ENCODE results near the gene ATF6B.
"Not testable (repeated sequence)": the region's sequence is repeated elsewhere in the genome, so short reads cannot be mapped to it uniquely, and the experiment has no call there.

ATF6B gene

DNA sequence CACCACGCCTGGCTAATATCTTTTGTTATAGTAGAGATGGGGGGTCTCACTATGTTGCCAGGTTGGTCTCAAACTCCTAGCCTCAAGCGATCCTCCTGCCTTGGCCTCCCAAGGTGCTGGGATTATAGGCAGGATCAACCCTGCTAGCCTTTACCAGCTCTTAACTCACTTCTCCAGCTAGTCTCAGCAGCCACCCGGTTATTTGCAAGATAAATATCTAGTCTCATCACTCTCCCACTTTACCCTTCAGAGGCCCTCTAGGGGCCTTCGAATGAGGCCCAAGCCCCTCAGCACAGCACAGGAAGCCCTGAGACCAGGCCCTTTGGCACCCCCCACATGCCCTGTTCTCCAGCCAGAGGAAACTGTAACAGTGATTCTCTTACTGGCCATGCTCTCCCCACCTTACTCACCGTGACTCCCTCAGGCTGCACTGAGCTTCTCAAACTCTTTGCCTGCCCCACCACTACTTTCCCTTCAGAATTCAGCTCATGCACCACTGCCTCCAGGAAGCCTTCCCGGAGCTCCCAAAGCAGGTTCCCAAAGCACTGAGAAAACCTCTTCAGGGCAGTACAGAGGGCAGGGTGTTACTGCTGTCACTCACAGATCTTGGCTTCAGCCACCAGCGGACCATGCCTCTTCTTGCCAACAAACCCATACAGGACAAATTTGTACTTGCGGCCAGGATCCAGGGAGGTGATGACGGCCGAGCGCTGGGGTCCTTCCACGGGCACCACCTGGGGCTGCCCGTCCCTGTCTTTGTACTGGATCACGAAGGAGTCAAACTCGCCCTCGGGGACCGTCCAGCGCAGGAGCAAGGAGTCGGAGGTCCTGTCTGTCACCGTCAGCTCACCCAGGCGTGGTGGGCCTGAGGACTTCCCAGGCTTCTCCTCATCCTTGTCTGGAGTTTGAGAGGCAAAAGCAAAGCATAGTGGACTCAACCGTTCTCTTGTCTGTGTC lies 44.0 kb downstream of the ATF6B start:
- no peak for DNase-seq (ENCODE audit: low spot score)
- FAIRE-seq: no peak

DNA sequence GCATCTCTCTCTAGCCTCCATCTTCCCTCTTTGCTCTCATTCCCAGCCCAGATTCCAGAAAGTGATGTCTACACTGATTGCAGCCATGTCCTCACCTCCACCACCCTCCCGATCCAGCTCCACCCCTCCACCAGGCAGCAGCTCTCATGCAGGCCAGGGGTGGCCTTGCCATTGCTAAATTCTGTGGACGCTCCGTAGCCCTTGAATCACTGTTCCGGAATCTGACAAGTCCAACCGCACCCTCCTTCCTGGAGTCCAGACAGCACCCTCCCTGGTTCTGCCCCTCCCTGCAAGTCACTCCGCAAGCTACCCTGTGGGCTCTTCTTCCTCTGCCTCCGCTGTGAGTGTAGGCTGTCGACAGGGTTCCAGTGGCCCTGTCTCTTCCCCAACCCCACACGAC lies 45.1 kb downstream of the ATF6B start:
- FAIRE-seq (no peak), DNase-seq (ENCODE audit: low spot score) (peak; percentile 63)

DNA sequence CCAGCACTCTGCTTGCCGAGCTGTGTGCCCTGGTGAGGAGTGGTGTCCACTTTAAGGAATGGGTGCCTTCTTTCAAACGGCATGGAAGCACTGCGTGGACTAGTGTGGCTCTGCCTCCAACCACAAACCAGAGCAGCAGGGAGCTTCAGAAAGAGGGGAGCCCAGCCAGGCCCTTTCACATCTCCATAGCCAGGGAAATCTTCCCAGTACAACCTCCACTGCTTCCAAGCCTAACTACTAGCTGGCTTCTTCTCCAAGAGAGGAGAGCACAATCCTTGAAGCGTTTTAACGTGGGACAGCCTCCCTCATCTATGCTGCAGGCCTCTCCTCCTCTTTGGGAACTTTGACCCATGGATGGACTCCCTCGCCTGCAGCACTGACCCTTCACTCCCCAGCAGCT lies 45.6 kb downstream of the ATF6B start:
- DNase-seq (ENCODE audit: low spot score) (no peak), FAIRE-seq (no peak)

DNA sequence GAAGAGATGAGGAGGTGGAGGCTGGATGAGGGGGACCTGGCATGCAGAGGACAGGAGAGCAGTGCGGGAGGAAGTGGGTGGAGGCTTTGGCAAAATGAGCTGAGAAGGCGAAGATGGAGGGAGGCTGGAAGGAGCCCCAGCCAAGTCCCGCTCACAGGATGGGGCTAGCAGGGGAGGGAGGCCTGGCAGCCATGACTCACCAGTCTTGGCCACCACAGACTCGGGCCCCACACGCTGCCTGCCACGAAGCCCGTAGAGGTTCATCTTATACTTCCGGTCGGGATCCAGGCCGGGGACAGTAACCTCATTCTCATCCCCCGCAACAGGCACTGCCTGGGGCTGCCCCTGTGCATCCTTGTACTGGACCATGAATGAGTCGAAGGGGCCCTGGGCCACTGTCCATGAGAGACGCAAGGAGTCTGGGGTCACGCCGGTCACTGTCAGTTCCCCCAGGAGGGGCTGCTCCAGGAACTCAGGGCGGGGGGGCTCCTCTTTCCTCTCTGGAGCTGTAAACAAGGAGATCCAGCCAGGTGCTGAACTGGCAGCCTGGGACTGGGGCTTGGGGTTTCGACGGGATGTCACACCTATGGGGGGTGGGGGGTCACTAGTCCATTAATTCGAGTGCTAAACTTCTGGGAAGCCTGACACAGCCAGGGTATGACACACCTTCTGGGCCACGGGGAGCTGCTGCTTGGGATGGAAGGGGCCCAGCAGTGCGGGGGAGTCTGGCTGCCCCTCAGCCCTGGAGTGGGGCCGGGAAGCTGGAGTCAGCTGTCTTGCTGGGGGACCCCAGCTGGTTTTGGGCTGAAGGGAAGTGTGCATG lies 46.7 kb downstream of the ATF6B start:
- DNase-seq (ENCODE audit: low spot score): peak; percentile 96
- FAIRE-seq: no peak

DNA sequence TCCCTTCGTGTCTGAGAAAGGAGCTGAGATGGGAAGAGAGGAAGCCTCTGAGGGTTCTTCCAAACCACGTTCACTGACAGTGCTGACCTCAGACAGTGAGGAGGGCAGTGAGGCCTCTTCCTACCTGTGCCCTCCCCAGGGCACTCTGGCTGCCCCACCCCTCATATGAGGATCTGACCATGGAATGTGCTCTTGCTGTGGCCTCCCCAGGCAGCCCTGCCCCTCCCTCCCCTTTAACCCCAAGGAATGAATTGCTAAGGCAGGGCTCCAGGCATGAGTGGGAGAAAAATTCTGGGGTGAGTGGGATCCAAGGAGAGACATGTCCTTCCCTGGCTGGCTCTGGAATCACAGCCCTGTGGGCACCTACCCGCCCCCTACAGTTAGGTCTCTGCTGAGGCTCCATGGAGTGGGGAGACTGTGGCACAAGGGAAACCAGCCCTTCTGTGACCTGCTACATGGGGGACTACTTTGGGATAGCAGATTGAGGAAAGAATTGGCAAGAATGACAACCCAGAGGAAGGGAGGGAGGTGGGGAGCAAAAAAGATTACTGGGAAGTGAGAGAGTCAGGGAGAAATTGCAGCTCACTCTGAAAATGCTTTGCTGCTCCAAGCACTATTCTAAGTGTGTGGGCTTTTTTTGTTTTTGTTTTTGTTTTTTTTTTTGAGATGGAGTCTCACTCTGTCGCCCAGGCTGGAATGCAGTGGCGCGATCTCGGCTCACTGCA lies 48.3 kb downstream of the ATF6B start:
- no peak for FAIRE-seq
- DNase-seq (ENCODE audit: low spot score): no peak

DNA sequence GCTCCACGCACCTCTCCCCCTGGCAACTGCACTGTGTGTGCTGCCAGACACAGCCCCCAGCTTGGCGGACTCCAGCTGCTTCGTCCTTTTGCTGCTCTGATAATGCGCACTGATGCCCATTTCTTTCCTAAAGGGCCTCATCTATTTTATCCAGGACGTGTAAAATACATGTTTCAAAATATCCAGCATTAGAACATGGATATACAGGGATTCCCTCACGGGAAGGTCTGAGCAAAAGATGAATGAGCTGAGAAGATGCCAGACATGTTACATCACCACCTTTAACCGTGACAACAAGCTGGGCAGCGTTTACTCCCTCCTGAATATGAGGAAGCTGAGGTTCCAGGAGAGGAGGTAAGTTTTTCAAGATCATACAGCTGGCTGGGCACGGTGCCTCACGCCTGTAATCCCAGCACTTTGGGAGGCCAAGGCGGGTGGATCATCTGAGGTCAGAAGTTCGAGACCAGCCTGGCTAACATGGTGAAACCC lies 51.7 kb downstream of the ATF6B start:
- peak; percentile 69 for DNase-seq (ENCODE audit: low spot score)
- no peak for FAIRE-seq

DNA sequence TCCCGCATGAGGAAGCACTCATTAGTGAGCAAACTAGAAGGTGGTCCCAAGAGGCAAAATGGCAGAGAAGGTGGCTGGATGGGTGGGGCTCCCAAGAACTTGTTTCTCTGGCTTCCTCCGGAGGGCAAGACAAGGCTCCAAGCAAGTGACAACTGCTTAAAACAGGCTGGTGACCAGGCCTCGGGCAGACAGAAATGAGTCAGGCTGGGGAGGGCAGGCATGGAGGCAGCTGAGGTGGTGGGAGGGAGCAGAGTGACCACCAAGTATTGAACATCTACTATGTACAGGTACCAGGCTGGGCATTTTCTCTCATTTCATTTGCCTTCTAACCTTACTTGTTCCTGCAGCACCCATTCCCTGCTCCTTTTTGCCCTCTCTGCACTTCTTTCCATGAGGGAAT lies 52.3 kb downstream of the ATF6B start:
- FAIRE-seq: no peak
- no peak for DNase-seq (ENCODE audit: low spot score)

DNA sequence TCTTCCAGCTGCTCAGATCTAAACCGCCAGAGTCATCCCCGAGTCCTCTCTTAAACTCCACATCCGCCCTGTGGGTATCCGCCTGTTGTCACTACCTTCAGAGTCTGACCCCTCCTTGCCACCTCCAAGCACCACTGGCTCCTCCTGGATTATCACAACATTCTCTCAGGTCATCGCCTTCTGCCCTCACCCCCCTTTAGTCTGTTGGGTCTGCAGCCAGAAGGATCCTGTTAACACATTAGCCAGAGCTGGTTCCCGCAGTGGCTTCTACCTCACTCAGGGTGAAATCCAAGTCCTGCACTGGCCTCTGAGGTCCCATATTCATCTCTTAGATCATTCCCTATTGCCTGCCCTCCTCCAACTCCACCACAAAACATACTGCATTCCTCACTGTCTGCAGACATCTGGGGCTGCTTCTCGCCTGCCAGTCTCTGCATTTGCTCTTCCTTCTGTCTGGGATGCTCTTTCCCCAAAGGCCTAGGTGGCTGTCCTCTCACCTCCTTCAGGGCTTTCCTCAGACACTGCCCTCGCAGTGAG lies 53.0 kb downstream of the ATF6B start:
- FAIRE-seq: no peak

DNA sequence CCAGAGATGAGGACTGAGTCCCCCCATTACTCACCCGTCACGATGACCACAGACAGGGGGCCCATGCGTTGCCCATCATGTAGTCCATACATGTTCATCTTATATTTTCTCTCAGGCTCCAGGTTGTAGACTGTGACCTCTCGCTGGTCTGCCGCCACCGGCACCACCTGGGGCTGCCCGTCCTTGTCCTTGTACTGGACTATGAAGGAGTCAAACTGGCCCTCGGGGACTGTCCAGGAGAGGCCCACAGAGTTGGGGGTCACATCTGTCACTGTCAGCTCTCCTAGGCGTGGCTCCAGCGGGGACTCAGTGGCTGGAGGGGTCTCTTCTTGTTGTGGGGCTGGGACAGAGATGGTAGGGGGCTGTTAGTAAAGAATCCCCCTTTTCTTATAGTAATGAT lies 54.4 kb downstream of the ATF6B start:
- DNase-seq (ENCODE audit: low spot score) (no peak), FAIRE-seq (no peak)

More for the DNA sequence above, 53.0 kb downstream of the ATF6B start:
- DNase-seq (ENCODE audit: low spot score): no peak

DNA sequence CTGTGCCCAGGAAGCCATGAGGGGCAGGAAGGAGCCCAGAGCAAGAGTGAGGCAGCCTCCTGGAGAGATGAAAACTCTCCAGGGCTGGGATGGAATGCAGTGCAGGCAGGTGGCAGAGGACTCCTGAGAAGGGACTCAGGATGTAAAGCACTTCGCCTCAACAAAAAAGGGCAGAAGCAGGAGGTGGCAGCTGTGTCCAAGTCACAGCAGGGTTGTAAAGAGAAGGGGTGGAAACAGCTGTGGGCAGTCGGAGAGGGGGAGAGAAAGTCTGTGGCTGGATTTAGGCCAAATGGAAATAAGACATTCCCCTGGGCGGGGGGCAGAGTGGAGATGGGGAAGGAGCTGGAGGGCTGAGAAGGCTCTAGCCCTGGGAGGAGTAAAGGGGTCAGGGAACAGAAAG lies 54.9 kb downstream of the ATF6B start:
- DNase-seq (ENCODE audit: low spot score) (no peak), FAIRE-seq (no peak)

DNA sequence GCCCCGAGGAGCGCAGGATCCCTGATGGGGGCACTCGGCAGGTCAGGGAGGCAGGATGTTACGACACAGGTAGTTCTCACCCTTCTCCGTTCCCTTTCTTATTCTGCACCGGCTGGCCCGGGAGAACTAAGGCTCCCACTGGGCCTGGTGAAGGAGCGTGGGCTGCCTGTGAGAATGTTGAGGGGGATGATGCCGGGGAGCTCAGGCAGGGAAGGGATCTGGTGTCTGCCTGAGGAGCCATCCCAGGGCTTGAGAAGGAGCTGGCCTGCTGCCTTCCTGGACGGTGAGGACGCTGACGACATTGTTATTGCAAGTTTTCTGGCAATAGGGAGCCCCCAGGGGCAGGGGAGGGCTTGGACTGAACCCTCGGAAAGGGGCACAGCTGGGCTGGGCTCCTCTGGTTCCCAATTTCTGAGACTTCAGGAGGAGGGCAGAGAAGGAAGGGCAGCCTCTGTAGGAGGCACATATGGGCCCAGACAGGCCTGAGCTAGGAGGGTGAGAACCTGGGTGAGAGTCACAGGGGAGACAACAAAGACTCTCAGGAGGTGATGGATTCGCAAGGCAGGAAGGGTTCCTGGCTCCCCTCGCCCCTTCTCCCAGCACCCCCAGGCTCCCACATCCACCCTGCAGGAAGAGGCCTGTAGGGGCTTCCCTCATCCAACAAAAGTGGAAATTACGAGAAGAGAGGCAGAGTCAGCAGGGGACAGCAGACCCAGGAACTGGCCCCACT lies 57.1 kb downstream of the ATF6B start:
- FAIRE-seq (no peak), DNase-seq (ENCODE audit: low spot score) (no peak)

DNA sequence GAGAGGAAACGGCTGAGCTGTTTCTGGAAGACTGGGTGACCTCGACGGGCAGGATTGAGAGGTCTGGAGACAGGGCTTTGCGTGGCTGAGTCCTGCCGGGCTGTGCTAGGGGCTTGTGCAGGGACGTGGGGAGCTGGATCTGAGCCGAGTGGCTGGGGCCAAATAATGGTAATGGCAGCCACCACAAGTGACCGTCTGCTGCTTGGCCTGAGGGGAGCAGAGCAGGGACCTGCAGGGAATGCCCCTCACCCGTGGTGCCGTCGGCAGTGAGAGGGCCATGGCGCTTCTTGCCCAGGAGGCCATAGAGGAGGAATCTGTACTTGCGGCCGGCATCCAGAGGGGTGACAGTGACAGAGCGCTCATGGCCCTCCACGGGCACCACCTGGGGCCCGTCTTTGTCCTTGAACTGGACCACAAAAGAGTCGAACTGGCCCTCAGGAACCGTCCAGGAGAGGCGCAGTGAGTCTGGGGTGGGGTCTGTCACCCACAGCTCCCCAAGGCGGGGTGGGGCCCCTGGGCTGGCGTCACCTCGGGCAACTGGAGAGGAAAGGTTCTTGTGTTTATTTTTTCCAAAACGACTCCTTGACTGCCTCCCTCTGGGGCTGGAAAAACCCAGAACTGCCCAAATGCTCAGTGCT lies 58.0 kb downstream of the ATF6B start:
- FAIRE-seq (no peak), DNase-seq (ENCODE audit: low spot score) (no peak)

DNA sequence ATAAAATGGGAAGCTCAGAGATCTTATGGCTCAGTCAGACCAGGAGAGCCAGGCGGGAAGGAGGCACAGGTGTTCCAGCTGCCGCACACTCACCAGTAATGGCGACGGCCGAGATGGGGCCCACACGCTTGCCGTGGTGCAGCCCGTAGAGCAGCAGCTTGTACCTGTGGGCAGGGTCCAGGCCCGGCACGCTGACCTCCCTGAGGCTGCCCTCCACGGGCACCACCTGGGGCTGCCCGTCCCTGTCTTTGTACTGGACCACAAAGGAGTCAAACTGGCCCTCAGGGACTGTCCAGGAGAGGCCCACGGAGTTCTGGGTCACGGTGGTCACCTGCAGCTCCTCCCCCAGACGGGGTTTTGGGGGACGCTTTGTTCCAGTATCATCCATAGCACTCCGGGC lies 58.6 kb downstream of the ATF6B start:
- no peak for DNase-seq (ENCODE audit: low spot score)
- no peak for FAIRE-seq

DNA sequence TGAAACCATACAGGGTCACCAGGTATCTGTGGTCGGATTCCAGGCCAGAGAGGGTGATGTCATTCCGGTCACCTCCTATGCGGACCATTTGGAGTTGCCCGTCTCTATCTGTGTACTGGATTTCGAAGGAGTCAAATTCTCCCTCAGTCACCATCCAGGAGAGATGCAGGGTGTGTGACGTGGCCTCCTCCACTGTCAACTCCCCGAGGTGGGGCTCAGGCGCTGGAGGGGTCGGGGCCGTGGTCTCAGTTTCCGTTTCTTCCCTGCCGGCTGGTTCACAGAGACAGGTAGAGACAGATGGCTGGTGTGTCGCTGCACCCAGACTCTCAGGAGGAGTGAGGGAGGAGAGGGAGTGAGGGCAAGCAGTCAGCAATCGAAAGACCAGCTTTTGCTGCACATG lies 59.2 kb downstream of the ATF6B start:
- no peak for FAIRE-seq
- no peak for DNase-seq (ENCODE audit: low spot score)

DNA sequence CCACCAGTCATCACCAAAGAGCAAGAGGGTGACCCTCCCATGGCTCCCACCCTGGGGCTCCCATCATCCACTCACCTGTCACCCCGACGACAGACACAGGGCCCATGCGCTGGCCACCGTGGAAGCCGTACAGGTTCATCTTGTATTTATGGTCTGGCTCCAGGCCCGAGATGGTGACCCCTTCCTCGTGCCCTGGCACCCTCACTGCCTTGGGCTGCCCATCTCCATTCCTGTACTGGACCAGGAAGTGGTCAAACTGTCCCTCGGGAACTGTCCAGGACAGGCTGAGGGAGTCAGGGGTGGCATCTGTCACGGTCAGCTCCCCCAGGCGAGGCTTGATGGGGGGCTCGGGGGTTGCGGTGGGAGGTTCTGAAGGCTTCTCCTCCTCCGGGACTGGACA lies 59.7 kb downstream of the ATF6B start:
- FAIRE-seq; DNase-seq (ENCODE audit: low spot score): not testable (repeated sequence)

DNA sequence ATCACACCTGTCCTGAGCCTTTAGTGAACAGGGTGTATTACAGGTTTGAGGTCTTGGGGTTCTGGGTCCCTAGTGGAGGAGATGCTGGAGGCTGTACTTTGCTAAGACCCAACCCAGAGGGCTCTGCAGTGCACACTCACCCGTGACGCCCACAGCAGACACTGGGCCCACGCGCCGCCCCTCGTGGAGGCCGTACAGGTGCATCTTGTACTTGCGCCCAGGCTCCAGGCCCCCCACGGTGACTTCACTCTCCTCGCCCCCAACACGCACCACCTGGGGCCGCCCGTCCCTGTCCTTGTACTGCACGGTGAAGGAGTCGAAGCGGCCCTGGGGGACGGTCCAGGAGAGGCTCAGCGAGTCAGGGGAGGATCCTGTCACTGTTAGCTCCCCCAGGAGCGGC lies 60.5 kb downstream of the ATF6B start:
- not testable (repeated sequence) for FAIRE-seq

More for the DNA sequence above, 60.5 kb downstream of the ATF6B start:
- not testable (repeated sequence) for DNase-seq (ENCODE audit: low spot score)

All from urothelium cell line (cell line).